ENCODE data around the gene GALNT13.

DNA sequence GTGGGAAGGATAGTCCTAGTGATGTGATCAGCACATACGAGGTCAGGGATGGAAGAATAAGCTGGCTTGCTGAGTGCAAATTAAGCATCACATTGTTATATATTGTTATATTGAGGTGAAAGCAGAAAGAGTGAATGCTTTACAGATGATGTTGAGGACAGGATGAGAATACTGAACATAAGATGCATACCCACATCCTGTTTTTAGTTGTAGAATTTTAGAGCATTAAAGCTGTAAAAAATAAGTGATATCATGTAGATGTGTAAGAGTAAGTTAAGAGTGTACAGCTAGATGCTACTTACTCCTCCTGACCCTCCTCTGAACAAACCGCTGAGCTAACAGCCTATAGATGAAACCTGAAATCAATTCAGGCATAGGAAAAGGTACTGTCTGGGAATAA, 555.7 kb downstream of the GALNT13 start:
- TF ChIP-seq, protein P1, sequence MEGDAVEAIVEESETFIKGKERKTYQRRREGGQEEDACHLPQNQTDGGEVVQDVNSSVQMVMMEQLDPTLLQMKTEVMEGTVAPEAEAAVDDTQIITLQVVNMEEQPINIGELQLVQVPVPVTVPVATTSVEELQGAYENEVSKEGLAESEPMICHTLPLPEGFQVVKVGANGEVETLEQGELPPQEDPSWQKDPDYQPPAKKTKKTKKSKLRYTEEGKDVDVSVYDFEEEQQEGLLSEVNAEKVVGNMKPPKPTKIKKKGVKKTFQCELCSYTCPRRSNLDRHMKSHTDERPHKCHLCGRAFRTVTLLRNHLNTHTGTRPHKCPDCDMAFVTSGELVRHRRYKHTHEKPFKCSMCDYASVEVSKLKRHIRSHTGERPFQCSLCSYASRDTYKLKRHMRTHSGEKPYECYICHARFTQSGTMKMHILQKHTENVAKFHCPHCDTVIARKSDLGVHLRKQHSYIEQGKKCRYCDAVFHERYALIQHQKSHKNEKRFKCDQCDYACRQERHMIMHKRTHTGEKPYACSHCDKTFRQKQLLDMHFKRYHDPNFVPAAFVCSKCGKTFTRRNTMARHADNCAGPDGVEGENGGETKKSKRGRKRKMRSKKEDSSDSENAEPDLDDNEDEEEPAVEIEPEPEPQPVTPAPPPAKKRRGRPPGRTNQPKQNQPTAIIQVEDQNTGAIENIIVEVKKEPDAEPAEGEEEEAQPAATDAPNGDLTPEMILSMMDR (IDR thresholded peaks at IDR 0.05): no peak
- no peak for TF ChIP-seq POLR2A (IDR thresholded peaks at IDR 0.05)
